ENCODE data around the gene PLA2G2F. TPM values are rescaled to one million over a fixed set of nuclear protein-coding genes. Genes with fewer than 3 reads are reported as not detected.

PLA2G2F gene
- total RNA-seq, 4 donors from 2014 or later: not detected

DNA sequence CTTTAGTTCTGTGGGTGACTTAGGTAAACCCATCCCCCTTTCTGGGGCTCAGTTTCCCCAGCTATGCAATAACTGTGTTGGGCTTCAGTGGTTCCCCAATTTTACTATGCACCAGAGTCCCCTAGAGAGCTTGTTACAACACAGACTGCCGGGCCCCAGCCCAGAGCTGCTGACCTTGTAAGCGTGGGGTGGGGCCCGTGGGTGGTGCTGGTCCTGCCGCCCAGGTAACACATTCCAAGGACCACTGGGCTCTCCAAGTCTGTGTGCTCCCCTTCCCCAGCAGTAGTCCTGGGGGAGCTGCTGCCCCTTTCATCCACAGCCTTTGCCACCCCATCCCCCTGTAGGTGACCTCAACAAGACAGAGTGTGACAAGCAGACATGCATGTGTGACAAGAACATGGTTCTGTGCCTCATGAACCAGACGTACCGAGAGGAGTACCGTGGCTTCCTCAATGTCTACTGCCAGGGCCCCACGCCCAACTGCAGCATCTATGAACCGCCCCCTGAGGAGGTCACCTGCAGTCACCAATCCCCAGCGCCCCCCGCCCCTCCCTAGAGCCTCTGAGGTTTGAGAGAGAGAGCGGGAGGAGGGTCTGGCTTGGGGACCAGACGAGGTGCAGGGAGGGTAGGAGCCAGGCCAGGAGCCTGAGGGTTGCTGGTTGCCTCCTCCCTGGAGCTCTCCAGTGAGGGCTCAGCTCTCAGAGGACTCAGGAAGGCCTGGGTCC, 8.9 kb downstream of the PLA2G2F start:
- 86 to 100% methylated on average over 2 to 13 of the region's 13 CpGs for WGBS, 2 donors
- intact Hi-C loops (cut with DNase I): no loop called here
- H3K27me3 ChIP-seq: no peaks in the 10 kb centered on the region
- TF ChIP-seq POLR2A (IDR thresholded peaks at IDR 0.05) (no peak), CTCF (IDR thresholded peaks at IDR 0.05) (no peak)
- no peak overlapping the region for H3K4me3 ChIP-seq (replicated peaks in 1 of 3)
- no peaks in the 10 kb centered on the region for H3K9me3 ChIP-seq
- H3K27ac ChIP-seq: no peak overlapping the region
- DNase-seq: no peak
- H3K4me1 ChIP-seq: peaks cover 4 to 10% of the 10 kb centered on the region in 2 donors
- no peaks in the 10 kb centered on the region for H3K36me3 ChIP-seq

DNA sequence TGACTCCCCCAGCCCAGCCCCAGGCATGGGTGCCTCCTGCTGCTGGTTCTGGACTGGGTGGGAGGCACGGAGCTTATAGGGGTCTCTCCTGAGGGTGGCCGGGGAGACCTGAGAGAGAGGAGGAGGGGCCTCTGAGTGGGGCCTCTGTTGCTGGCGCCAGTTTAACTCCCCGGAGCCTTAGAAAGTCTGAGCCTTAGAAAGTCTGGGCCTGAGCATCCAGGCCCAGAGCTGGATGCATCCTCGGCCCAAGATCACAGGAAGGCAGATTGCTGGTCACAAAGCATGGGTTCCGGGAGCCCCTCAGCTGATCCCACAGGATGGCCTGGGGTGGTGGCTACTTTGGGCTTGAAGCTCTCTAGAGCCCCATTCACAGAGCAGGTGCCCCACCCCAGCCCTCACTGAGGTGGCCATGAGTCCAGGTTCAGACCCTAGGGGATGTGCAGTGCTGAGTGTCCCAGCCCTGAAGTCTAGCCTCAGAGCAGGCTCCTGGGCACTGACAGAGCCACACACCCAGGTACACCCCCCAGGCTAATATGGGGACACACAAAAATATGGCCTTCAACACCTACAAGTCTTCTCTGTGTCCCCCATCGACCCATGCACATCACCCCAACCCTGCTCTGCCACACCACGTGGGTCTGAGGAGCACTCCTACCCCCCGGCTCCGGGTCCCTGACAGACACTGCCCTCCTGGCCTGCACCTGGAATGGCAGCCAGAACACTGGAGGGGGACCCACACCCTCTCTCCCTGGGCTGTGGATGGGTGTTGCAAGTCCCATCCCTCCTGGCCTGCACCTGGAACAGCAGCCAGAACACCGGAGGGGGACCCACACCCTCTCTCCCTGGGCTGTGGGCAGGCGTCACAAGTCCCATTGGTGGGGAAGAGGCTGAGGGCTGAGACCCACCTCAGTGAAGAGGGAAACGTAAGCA, 9.7 kb downstream of the PLA2G2F start:
- H3K36me3 ChIP-seq: no peaks in the 10 kb centered on the region
- intact Hi-C loops (cut with DNase I): no loop called here
- DNase-seq: no peak
- no peaks in the 10 kb centered on the region for H3K9me3 ChIP-seq
- no peaks in the 10 kb centered on the region for H3K27me3 ChIP-seq
- WGBS, 2 donors: 87 to 90% methylated on average over 10 to 12 of the region's 13 CpGs
- no peak for TF ChIP-seq CTCF (IDR thresholded peaks at IDR 0.05)
- no peak for TF ChIP-seq POLR2A (IDR thresholded peaks at IDR 0.05)
- H3K4me3 ChIP-seq (replicated peaks in 1 of 3): no peak overlapping the region
- H3K4me1 ChIP-seq: peaks cover 4 to 10% of the 10 kb centered on the region in 2 donors
- H3K27ac ChIP-seq: no peak overlapping the region

DNA sequence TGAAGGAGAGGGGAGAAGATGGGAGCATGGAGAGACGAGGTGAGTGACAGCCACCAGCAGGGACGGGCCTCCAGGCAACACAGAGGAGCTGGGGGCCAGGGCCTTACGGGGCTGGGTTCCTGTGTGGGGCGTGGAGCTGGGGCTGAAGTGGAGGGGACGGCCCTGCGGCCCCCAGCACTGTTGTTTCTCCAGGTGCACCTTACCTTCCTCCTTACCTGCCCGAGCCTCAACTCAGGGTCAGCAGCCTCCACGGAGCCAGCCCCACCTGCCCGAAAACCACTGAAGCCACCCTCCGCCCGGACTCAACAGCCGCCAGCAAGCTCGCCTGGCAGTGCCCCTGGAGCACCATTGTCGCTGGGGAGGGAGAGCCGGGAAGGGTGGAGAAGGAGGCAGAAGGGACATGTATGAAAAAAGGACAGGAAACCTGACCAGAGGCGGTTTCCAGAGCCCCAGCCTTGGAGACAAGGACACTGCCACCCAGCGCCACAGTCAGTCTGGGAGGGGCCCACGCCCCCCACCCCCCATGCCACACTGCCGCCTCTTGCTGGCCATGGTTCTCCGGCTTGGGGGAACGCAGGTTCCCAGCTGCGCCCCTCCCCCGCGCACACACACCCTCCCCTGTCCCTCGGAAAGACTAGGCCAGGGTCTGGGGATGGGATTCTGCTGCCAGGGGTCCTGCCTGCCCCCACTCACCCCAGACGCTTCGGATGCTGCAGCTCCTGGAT, 10.6 kb downstream of the PLA2G2F start:
- H3K27me3 ChIP-seq: no peaks in the 10 kb centered on the region
- TF ChIP-seq POLR2A (IDR thresholded peaks at IDR 0.05) (no peak), CTCF (IDR thresholded peaks at IDR 0.05) (no peak)
- 87 to 94% methylated on average over 14 to 26 of the region's 27 CpGs for WGBS, 2 donors
- no peak for DNase-seq
- peaks cover 4 to 10% of the 10 kb centered on the region in 2 donors for H3K4me1 ChIP-seq
- no peak overlapping the region for H3K27ac ChIP-seq
- no peak overlapping the region for H3K4me3 ChIP-seq (replicated peaks in 1 of 3)
- no peaks in the 10 kb centered on the region for H3K36me3 ChIP-seq
- H3K9me3 ChIP-seq: no peaks in the 10 kb centered on the region
- intact Hi-C loops (cut with DNase I): loop anchor here (5.0 kb wide), 1 partner anchor 232 kb away; no protein-coding TSS in a partner anchor

GRCh38 chr1:20150326-20150705, 11.2 kb downstream of the PLA2G2F start:
- WGBS, 2 donors: 92 to 93% methylated on average over 6 to 7 of the region's 8 CpGs
- H3K4me1 ChIP-seq: peaks cover 4 to 10% of the 10 kb centered on the region in 2 donors
- no peak overlapping the region for H3K27ac ChIP-seq
- no peaks in the 10 kb centered on the region for H3K36me3 ChIP-seq
- no peak for TF ChIP-seq POLR2A (IDR thresholded peaks at IDR 0.05)
- TF ChIP-seq CTCF (IDR thresholded peaks at IDR 0.05): no peak
- intact Hi-C loops (cut with DNase I): loop anchor here (5.0 kb wide), 1 partner anchor 233 kb away; no protein-coding TSS in a partner anchor
- H3K4me3 ChIP-seq (replicated peaks in 1 of 3): no peak overlapping the region
- no peaks in the 10 kb centered on the region for H3K9me3 ChIP-seq
- no peaks in the 10 kb centered on the region for H3K27me3 ChIP-seq
- no peak for DNase-seq
